Measurements from ENCODE around the gene SPNS3.

The SPNS3 gene

DNA sequence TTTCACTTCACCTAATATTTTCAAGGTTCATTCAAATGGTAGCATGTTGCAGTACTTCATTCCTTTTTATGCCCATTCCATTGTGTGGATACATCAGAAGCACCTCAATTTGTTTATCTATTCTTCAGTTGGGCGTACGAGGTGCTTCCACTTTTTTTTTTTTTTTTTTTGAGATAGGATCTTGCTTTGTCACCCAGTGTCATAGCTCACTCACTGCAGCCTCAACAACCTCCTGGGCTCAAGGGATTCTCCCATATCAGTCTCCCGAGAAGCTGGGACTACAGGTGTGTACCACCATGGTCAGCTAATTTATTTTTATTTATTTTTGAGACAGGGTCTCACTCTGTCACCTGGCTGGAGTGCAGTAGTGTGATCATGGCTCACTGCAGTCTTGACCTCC, 22.5 kb upstream of the SPNS3 start:
- no peak for DNase-seq (ENCODE audit: low spot score)
- TF ChIP-seq, protein P1, sequence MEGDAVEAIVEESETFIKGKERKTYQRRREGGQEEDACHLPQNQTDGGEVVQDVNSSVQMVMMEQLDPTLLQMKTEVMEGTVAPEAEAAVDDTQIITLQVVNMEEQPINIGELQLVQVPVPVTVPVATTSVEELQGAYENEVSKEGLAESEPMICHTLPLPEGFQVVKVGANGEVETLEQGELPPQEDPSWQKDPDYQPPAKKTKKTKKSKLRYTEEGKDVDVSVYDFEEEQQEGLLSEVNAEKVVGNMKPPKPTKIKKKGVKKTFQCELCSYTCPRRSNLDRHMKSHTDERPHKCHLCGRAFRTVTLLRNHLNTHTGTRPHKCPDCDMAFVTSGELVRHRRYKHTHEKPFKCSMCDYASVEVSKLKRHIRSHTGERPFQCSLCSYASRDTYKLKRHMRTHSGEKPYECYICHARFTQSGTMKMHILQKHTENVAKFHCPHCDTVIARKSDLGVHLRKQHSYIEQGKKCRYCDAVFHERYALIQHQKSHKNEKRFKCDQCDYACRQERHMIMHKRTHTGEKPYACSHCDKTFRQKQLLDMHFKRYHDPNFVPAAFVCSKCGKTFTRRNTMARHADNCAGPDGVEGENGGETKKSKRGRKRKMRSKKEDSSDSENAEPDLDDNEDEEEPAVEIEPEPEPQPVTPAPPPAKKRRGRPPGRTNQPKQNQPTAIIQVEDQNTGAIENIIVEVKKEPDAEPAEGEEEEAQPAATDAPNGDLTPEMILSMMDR (IDR thresholded peaks at IDR 0.05; ENCODE audit: extremely low read depth, missing control alignments), result no peak

DNA sequence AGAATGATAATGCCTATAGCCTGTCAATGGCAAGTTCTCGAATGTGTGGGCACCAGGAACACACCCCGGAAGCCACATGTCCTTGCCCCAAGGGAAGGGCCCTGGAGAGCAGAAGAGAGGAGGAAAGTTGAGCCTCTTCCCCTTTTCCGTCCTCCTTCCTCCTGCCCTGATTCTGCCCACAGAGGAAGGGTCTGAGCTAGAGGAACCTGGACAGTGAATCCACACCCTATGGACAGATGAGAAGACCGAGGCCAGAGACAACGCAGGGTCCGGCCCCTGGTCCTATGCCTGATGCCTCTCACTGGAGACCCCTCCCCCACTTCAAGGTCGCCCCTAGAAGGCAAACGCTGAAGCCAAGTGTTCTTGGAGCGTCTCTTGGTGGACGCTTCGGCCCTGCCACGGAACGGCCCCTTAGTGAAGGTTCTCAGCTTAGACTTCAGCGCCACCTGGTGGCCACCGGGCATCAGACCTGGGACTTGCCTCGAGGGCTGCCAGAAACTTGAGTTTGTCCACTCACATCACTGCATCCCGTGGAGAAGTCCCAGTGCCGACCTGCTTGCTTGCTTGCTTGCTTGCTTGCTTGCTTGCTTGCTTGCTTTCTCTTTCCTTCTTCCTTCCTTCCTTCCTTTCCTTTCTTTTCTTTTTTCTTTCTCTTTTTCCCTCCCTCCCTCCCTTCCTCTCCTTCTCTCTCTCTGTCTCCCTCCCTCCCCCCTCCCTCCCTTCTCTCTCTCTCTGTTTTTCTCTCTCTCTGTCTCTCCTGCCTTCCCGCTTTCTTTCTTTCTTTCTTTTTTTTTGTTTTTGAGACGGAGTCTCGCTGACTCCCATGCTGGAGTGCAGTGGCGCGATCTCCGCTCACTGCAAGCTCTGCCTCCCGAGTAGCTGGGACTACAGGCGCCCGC, 20.6 kb upstream of the SPNS3 start:
- TF ChIP-seq, protein P1 (IDR thresholded peaks at IDR 0.05; ENCODE audit: extremely low read depth, missing control alignments), result peak; percentile 95
- DNase-seq (ENCODE audit: low spot score), result peak; percentile 83

DNA sequence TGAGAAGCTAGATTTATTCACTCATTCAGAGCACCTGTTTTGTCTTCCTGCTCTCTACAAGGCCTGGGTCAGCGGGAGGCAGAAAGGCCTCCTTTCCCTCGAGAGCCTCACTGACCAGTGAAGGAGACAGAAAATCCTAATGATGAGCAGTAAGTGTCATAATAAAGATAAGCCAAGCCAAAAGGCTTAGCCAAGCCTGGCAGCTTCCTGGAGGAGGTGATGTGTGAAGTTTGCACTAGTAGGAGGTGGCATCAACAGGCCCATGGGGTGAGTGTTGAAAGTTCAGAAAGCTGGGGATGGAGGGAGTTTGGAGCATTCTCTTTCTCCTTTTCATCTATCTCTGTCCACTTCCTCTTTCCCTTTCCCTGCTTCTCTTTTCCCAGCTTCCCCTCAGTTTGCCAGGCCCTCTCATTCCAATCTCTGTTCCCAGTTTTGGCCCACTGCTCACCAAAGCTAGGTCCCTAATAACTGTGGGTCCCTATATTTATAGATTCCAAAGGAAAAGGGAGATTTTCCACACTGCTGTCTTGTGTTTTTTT, 16.5 kb upstream of the SPNS3 start:
- TF ChIP-seq, protein P1 (IDR thresholded peaks at IDR 0.05; ENCODE audit: extremely low read depth, missing control alignments), result no peak
- no peak for DNase-seq (ENCODE audit: low spot score)

DNA sequence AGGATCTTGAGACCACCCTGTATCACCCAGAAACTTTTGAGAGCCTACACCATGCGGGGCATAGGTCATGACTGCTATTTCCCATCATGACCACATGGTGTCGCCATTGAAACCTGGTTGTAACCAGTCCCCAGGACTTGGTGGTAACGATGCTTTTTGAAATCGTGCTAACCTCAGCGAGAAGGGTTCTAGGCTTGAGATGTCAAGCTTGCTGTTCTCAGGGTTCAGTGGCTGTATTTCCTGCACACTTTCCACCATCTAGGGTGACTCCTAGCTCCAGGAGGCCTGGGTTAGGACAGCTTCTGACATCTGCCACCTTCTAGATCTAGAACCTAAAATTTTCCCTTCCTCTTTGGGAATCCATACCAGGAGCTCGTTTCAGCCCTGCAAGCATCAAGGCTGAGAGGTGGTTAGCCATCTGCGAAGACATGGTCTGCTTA, 13.0 kb upstream of the SPNS3 start:
- TF ChIP-seq, protein P1 (IDR thresholded peaks at IDR 0.05; ENCODE audit: extremely low read depth, missing control alignments), result peak; percentile 73
- peak; percentile 81 for DNase-seq (ENCODE audit: low spot score)

- no peak for DNase-seq (ENCODE audit: low spot score)
- TF ChIP-seq, protein P1 (IDR thresholded peaks at IDR 0.05; ENCODE audit: extremely low read depth, missing control alignments), result no peak
These were observed 10.9 kb upstream of the SPNS3 start for GRCh38 chr17:4422864-4423263.

GRCh38 chr17:4425398-4425797, 8.3 kb upstream of the SPNS3 start:
- DNase-seq (ENCODE audit: low spot score), result no peak
- TF ChIP-seq, protein P1 (IDR thresholded peaks at IDR 0.05; ENCODE audit: extremely low read depth, missing control alignments), result no peak

GRCh38 chr17:4426499-4427208, 7.1 kb upstream of the SPNS3 start:
- no peak for DNase-seq (ENCODE audit: low spot score)
- TF ChIP-seq, protein P1 (IDR thresholded peaks at IDR 0.05; ENCODE audit: extremely low read depth, missing control alignments), result no peak
